HepG2 (cell line): ENCODE results near the gene INTU. TPM values are rescaled to one million over a fixed set of nuclear protein-coding genes. Genes with fewer than 3 reads are reported as not detected.

Experiments used
- ATAC-seq: fragments of 200-7000 bp; cut with Tn5 transposase; 3 replicates; pipeline ENCODE4 v1.9.1; 2020; ENCODE audit warnings: mild to moderate bottlenecking, moderate library complexity
- BruUV-seq: library from RNA; stranded (reverse); fragments of 400-500 nt; replicated peaks from 2 replicates; lab custom pipeline; 2021; lab: Mats Ljungman, UMichigan
- CTCF ChIA-PET: fragments of 300-600 bp; formaldehyde crosslinking; extraction: SDS; loops from one replicate; lab custom pipeline; 2021; ENCODE audit warnings: low total read pairs, inconsistent platforms, low intra/inter-chr PET ratio; lab: Yijun Ruan, JAX
- POLR2A ChIA-PET: fragments of 350-600 bp; sonication (Branson Sonifier 250); formaldehyde crosslinking; loops from one replicate; lab custom pipeline; 2020; ENCODE audit warnings: antibody characterized with exemption, inconsistent platforms; lab: Yijun Ruan, JAX
- DNase-seq: peaks from one replicate; pipeline ENCODE4 v3.0.0-alpha.2; 2015; ENCODE audit warnings: low spot score
- FAIRE-seq: peaks from 3 replicates; lab custom pipeline; 2011; peaks lifted over from hg19 to GRCh38; lab: Jason Lieb, UNC
- H2AFZ ChIP-seq: one replicate; pipeline ENCODE4 v1.6.1; 2011; ENCODE audit warnings: low read length, inconsistent platforms
- H3K27ac ChIP-seq: fragments of 300-600 bp; 3 replicates; pipeline ENCODE4 v1.8.0; 2011; ENCODE audit warnings: mixed run types, mild to moderate bottlenecking, mixed read lengths, low read length, inconsistent platforms; ENCODE audit not compliant: insufficient read depth; ENCODE audit errors: extremely low read length
- H3K27me3 ChIP-seq, 2 experiments: fragments of 200-600 bp in 1 of 2; 2 replicates in 1 of 2; 3 replicates in 1 of 2; pipeline versions ENCODE4 v1.6.0 to v1.8.0; 2011; ENCODE audit warnings: low read length in 2 of 2, mild to moderate bottlenecking in 2 of 2, moderate library complexity in 2 of 2, inconsistent platforms in 1 of 2; ENCODE audit not compliant: insufficient read depth in 2 of 2, control insufficient read depth in 1 of 2
- H3K36me3 ChIP-seq, 2 experiments: fragments of 200-600 bp in 1 of 2; replicated peaks in 1 of 2; 2 replicates in 1 of 2; 3 replicates in 1 of 2; pipeline versions ENCODE4 v1.5.1 to v1.8.0; 2011; ENCODE audit warnings: low read length in 2 of 2, inconsistent platforms in 1 of 2; ENCODE audit not compliant: insufficient read depth in 2 of 2, control insufficient read depth in 1 of 2
- H3K4me1 ChIP-seq: 2 replicates; pipeline ENCODE4 v1.5.1; 2012; ENCODE audit warnings: low read length, inconsistent platforms; ENCODE audit not compliant: insufficient read depth
- H3K4me2 ChIP-seq: 2 replicates; pipeline ENCODE4 v1.6.0; 2011; ENCODE audit warnings: low read depth, low read length, inconsistent platforms
- H3K4me3 ChIP-seq, 3 experiments: fragments of 200-600 bp in 1 of 3; sonication (generic), shearing (Covaris generic) in 1 of 3; replicated peaks in 1 of 3; 2 replicates each; pipeline ENCODE4 v1.5.1; 2011 to 2016; ENCODE audit warnings: low read length in 3 of 3, inconsistent platforms in 2 of 3, low read depth in 2 of 3, mild to moderate bottlenecking in 2 of 3, control low read depth in 1 of 3, mixed read lengths in 1 of 3; ENCODE audit not compliant: insufficient read depth in 1 of 3
- H3K79me2 ChIP-seq: one replicate; pipeline ENCODE4 v1.6.1; 2011; ENCODE audit warnings: low read length, inconsistent platforms; ENCODE audit not compliant: insufficient read depth
- H3K9ac ChIP-seq: 2 replicates; pipeline ENCODE4 v1.6.0; 2011; ENCODE audit warnings: mild to moderate bottlenecking, low read depth, low read length, inconsistent platforms; ENCODE audit not compliant: insufficient read depth
- H3K9me3 ChIP-seq: 2 replicates; pipeline ENCODE4 v1.5.1; 2012; ENCODE audit warnings: mild to moderate bottlenecking, low read length
- H4K20me1 ChIP-seq: 2 replicates; pipeline ENCODE4 v1.6.0; 2011; ENCODE audit warnings: inconsistent platforms, mild to moderate bottlenecking, low read length, moderate library complexity; ENCODE audit not compliant: insufficient read depth
- CBX2 ChIP-seq, 2 experiments: fragments of 200-600 bp in 1 of 2; sonication (generic); formaldehyde crosslinking in 1 of 2; IDR thresholded peaks; 2 replicates each; pipeline versions ENCODE4 v1.7.0 to v1.8.1; 2018 to 2022; ENCODE audit warnings: low read depth in 2 of 2, low read length in 1 of 2, mild to moderate bottlenecking in 1 of 2, missing genetic modification reagents in 1 of 2
- ETS1 ChIP-seq: sonication (generic); formaldehyde crosslinking; IDR thresholded peaks from 2 replicates; pipeline ENCODE4 v1.4.0; 2020; ENCODE audit warnings: missing genetic modification reagents
- HOMEZ ChIP-seq: IDR thresholded peaks from 2 replicates; pipeline ENCODE4 v1.6.1; 2016; ENCODE audit warnings: low read depth
- NFIC ChIP-seq: IDR thresholded peaks from 2 replicates; pipeline ENCODE4 v1.6.1; 2012; ENCODE audit warnings: mild to moderate bottlenecking, low read length, inconsistent platforms
- PRDM4 ChIP-seq: sonication (generic); formaldehyde crosslinking; IDR thresholded peaks from 2 replicates; pipeline ENCODE4 v1.9.0; 2021; ENCODE audit warnings: missing genetic modification reagents, borderline replicate concordance
- SNAPC5 ChIP-seq: sonication (generic); formaldehyde crosslinking; IDR thresholded peaks from 2 replicates; pipeline ENCODE4 v1.8.1; 2023; ENCODE audit warnings: mild to moderate bottlenecking, missing genetic modification reagents, borderline replicate concordance
- SNRNP70 ChIP-seq: fragments of 200-400 bp; formaldehyde crosslinking; IDR thresholded peaks from 2 replicates; pipeline ENCODE4 v1.6.1; 2017; ENCODE audit warnings: mild to moderate bottlenecking, low read depth, low read length, moderate library complexity
- U2AF2 ChIP-seq: fragments of 200-400 bp; formaldehyde crosslinking; IDR thresholded peaks from 2 replicates; pipeline ENCODE4 v1.6.1; 2017; ENCODE audit warnings: low read depth, mild to moderate bottlenecking, low read length
- ZMYM2 ChIP-seq: sonication (generic); formaldehyde crosslinking; IDR thresholded peaks from 2 replicates; pipeline ENCODE4 v1.8.0; 2022; ENCODE audit warnings: mild to moderate bottlenecking, missing genetic modification reagents
- ZNF260 ChIP-seq: sonication (generic); formaldehyde crosslinking; IDR thresholded peaks from 2 replicates; pipeline ENCODE4 v1.4.0; 2020; ENCODE audit warnings: missing genetic modification reagents, low read depth, mild to moderate bottlenecking, borderline replicate concordance
- ZNF34 ChIP-seq: sonication (generic); formaldehyde crosslinking; IDR thresholded peaks from 2 replicates; pipeline ENCODE4 v1.4.0; 2020; ENCODE audit warnings: mild to moderate bottlenecking, missing genetic modification reagents, borderline replicate concordance
- ZNF382 ChIP-seq: sonication (generic); formaldehyde crosslinking; IDR thresholded peaks from 2 replicates; pipeline ENCODE4 v1.5.0; 2020; ENCODE audit warnings: missing genetic modification reagents, mild to moderate bottlenecking, borderline replicate concordance
- ZNF468 ChIP-seq: sonication (generic); formaldehyde crosslinking; IDR thresholded peaks from 2 replicates; pipeline ENCODE4 v1.8.0; 2022; ENCODE audit warnings: mild to moderate bottlenecking, moderate library complexity, missing genetic modification reagents
- WGBS: methylation state at CpG from one replicate; pipeline ENCODE4 v1.1.6; 2017; ENCODE audit warnings: low lambda C conversion rate; 5-methylcytosine and 5-hydroxymethylcytosine counted together
- in situ Hi-C: cut with HindIII; loops from 2 replicates; pipeline ENCODE4 v1.10.0; 2017; ENCODE audit warnings: low pct_unique_long_range_greater_than_20kb; ENCODE audit not compliant: extremely low pct_ligation_motif_present
- intact Hi-C: fragments of 100-400 bp; cut with micrococcal nuclease; formaldehyde crosslinking; loops from one replicate; pipeline ENCODE4 v1.10.0; 2022; ENCODE audit not compliant: unreplicated experiment
- polyA plus RNA-seq, 8 experiments: library from polyadenylated mRNA; depleted of rRNA in 3 of 8; stranded (reverse) in 7 of 8; unstranded in 1 of 8; fragments of >200 nt; fragmentation: Illumina TruSeq in 4 of 8; extraction: Trizol in 4 of 8; gene quantifications; 2 replicates each; pipeline versions ENCODE4 v1.2.1 to v1.2.3, GENCODE V29; 2011 to 2016; ENCODE audit warnings: low read depth in 4 of 8, missing spikeins in 1 of 8, mixed read lengths in 1 of 8; ENCODE audit not compliant: insufficient read depth in 1 of 8
- total RNA-seq, 5 experiments: library from RNA; depleted of rRNA; stranded (reverse); fragments of >200 nt; fragmentation: Illumina TruSeq; extraction: Trizol; gene quantifications; 2 replicates each; pipeline ENCODE4 v1.2.3, GENCODE V29; 2016; ENCODE audit warnings: low read depth in 1 of 5

Gene INTU
- total and polyA plus RNA-seq, 2 of the 13 experiments (the other 11 are each of a cell fraction or from before 2014, with no cell fraction given), result 5.3 to 6.2 TPM

GRCh38 chr4:127623797-127624083, 9.0 kb upstream of the INTU start:
- H4K20me1 ChIP-seq, result no peaks in the 10 kb centered on the region
- peaks cover 15% of the 10 kb centered on the region for H3K4me1 ChIP-seq
- FAIRE-seq, result no peak
- no peak overlapping the region for H3K9ac ChIP-seq
- in situ Hi-C loops, result no loop called here
- TF ChIP-seq CBX2 (IDR thresholded peaks at IDR 0.05; ENCODE audit: low read depth, low read length), result 0 out of 2 replicates have a peak, but pooled peaks have one; percentile 66
- TF ChIP-seq CBX2 (CRISPR knock-in tag; IDR thresholded peaks at IDR 0.05; ENCODE audit: low read depth), result no peak
- TF ChIP-seq ZNF260 (CRISPR knock-in tag), result no peak
- no peak for TF ChIP-seq ZNF382 (CRISPR knock-in tag)
- H2AFZ ChIP-seq, result no peak overlapping the region
- H3K4me2 ChIP-seq, result peak overlapping the region; percentile 66
- H3K36me3 ChIP-seq, result no peaks in the 10 kb centered on the region
- WGBS, result 49% methylated on average over 7 of the region's 7 CpGs
- ChIA-PET CTCF (no interaction called here), POLR2A (no interaction called here)
- no peak overlapping the region for H3K27ac ChIP-seq
- no peaks in the 10 kb centered on the region for H3K79me2 ChIP-seq
- BruUV-seq, result no TSS peak
- peaks cover 0 to 37% of the 10 kb centered on the region in 2 experiments; a peak in 4 of 5 replicates for H3K27me3 ChIP-seq
- intact Hi-C loops, result loop anchor here (5.0 kb wide), 2 partner anchors 109 to 154 kb away; partner anchors contain the start of gene SLC25A31
- no peaks in the 10 kb centered on the region for H3K9me3 ChIP-seq
- no peak for DNase-seq
- ATAC-seq, result no peak
- H3K4me3 ChIP-seq, result peak overlapping the region in 1 of 3 experiments; percentile 63; a peak in 1 of 6 replicates

- ATAC-seq (no peak), DNase-seq (no peak), FAIRE-seq (no peak)
- intact Hi-C loops (loop anchor here (5.0 kb wide), 2 partner anchors 108 to 153 kb away; partner anchors contain the start of gene SLC25A31), in situ Hi-C loops (no loop called here)
- Histone ChIP-seq H3K27ac (no peak overlapping the region), H3K27me3 (peaks cover 0 to 37% of the 10 kb centered on the region in 2 experiments; a peak in 4 of 5 replicates), H3K9me3 (no peaks in the 10 kb centered on the region), H3K36me3 (no peaks in the 10 kb centered on the region), H3K4me1 (peaks cover 15% of the 10 kb centered on the region), H3K79me2 (no peaks in the 10 kb centered on the region), H3K4me3 (no peak overlapping the region), H2AFZ (no peak overlapping the region), H3K9ac (no peak overlapping the region), H3K4me2 (no peak overlapping the region), H4K20me1 (no peaks in the 10 kb centered on the region)
- no TSS peak for BruUV-seq
- ChIA-PET CTCF (no interaction called here), POLR2A (no interaction called here)
- WGBS, result 41% methylated on average over 8 of the region's 8 CpGs
- TF ChIP-seq NFIC (no peak), SNAPC5 (CRISPR knock-in tag) (no peak), ETS1 (CRISPR knock-in tag) (no peak), ZNF468 (CRISPR knock-in tag) (no peak), ZNF34 (CRISPR knock-in tag) (no peak), SNRNP70 (no peak), U2AF2 (no peak), ZMYM2 (CRISPR knock-in tag) (no peak), PRDM4 (no peak), HOMEZ (no peak)
Observed at GRCh38 chr4:127624173-127624572, 8.6 kb upstream of the INTU start.
